Erythroblast (primary cell): ENCODE measurements around the gene CNTNAP5.
"Not testable (repeated sequence)": the region's sequence is repeated elsewhere in the genome, so short reads cannot be mapped to it uniquely, and the experiment has no call there.

Experiments used
- DNase-seq, 2 experiments: peaks; one replicate each; lab custom pipeline; 2025; lab: John Stamatoyannopoulos, UW
- GATA1 ChIP-seq: IDR thresholded peaks from 2 replicates; pipeline ENCODE4 v1.6.1; 2011; ENCODE audit warnings: low read depth, mild to moderate bottlenecking, control low read depth, low read length, moderate library complexity
- POLR2A ChIP-seq: IDR thresholded peaks from 2 replicates; pipeline ENCODE4 v1.6.1; 2011; ENCODE audit warnings: mild to moderate bottlenecking, low read length

The CNTNAP5 gene

DNA sequence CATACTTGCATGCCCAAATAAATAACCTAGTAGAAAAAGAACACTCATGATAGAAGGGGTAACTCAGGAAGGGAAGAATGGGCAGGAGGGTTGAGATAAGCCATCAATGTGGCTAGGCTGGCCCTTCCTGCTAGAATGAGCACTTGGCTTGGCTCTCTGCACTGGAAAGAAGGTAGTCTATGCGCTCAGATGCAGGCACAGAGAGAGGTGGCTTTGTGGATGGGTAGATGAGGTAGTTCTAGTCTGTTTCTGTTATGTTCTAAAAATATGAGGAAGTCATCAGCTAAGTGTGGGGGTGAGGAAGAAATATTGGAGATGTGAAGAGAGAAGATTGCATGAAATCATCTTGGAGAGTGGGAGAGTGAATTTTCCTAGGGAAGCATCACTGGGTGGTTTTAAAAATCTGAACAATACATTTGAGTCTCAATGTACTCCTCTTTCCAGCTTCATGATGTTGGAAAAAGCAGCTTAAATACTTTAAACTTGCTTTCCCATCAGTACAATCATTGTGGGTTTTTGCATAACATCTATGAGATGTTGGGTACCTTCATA is 357.1 kb downstream of the CNTNAP5 start:
- TF ChIP-seq GATA1 = no peak
- TF ChIP-seq POLR2A = no peak
- DNase-seq = no peak

DNA sequence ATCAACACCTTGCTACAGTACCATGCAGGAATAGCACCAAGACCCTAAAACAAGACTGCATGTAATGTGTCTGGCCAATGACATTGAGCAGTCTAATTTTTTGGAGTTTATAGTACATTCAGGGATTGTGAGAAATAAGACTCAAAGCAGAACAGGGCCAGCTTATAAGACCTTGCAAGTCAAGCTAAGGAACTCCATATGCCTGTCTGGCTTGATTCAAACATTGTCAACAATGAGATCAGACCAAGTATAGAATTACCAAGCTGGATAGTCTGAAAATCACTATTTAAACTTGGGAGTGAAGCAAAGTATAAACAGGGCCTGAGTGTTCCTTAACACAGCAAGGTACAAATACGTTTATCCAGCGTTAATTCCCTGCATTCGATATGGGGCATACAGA is 370.9 kb downstream of the CNTNAP5 start:
- TF ChIP-seq GATA1 (no peak), POLR2A (no peak)

DNA sequence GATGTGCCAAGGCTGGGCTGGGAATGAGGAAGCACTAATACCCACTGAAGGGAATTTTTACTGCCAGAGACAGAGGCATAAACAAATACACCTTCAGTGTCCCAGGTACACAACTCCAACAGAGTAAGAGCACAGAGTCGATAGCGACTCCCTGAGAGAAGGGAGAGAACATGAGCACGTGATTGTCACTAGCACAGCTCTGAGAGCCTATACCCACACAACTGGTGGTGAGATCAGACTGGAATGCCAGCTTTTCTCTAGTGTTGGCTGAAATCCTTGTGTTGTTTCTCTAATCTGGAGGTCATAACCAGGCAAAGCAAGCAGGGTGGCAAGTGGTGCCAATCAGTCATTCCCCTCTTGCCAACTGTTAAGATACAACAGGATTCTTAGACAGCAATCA is 377.2 kb downstream of the CNTNAP5 start:
- no peak for TF ChIP-seq GATA1
- TF ChIP-seq POLR2A = no peak
- DNase-seq = no peak

More for the DNA sequence above, 370.9 kb downstream of the CNTNAP5 start:
- DNase-seq = no peak

DNA sequence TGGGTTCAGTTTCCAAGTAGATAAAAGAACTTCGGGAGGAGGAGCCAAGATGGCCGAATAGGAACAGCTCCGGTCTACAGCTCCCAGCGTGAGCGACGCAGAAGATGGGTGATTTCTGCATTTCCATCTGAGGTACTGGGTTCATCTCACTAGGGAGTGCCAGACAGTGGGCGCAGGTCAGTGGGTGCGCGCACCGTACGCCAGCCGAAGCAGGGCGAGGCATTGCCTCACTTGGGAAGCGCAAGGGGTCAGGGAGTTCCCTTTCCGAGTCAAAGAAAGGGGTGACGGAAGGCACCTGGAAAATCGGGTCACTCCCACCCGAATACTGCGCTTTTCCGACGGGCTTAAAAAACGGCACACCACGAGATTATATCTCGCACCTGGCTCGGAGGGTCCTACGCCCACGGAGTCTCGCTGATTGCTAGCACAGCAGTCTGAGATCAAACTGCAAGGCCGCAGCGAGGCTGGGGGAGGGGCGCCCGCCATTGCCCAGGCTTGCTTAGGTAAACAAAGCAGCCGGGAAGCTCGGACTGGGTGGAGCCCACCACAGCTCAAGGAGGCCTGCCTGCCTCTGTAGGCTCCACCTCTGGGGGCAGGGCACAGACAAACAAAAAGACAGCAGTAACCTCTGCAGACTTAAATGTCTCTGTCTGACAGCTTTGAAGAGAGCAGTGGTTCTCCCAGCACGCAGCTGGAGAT is 382.9 kb downstream of the CNTNAP5 start:
- DNase-seq = not testable (repeated sequence)

DNA sequence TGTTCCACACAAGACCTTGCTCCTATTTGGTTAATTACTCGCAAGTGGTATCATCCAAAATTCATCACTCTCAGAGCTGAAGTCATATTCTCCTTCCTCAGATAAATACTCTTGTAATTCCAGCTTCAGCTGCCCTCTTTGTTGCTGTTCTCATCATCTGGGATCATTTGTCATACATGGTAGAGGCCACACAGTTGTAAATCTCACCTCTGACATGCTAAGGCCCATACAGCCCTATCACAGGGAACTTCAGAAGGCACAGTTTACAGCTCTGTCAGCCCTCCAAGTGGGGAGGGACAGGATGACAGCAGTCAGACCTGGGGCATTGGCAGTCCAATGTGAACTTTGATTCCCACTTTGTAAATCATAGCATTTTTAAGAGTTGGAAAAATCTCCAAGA is 399.0 kb downstream of the CNTNAP5 start:
- TF ChIP-seq POLR2A = no peak
- no peak for TF ChIP-seq GATA1
- no peak for DNase-seq

DNA sequence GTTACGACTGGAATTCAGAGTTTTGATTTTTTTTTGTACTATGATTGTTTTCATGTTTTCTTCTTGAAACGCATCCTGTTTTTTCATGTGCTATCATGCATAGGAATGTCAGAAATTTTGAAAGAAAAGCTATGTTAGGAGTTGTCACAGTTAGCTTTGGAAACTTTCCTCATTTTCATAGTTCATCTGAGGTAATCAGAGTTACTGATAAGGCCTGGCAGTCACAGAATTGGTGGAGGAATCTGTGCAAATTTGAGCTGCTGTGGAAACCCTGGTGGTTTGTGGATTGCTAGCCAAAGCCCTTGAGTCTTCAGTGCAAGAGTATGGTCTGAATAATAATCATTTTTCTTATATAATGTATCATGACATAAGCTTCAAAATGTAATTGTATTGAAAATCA is 401.0 kb downstream of the CNTNAP5 start:
- TF ChIP-seq POLR2A = no peak
- TF ChIP-seq GATA1 = no peak
- no peak for DNase-seq

DNA sequence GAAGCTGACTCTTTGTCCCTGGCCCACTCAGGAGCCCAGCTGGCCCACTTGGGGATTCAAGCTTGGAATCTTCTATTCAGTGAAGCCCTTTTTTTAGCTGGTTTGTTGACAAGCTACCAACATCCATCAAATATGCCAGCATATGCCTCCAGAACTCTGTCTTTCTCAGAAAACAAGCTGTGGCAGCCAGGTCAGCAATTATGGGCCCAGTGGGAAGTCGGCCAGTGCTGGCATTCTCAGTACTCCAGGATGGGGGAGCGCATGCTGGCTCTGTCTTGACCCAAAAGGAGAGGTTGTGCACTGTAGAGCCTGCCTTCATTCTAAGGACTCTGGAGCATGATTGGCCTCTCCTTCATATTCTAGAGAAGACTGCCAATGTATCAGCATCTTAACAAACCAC is 401.5 kb downstream of the CNTNAP5 start:
- TF ChIP-seq POLR2A (no peak), GATA1 (no peak)

DNA sequence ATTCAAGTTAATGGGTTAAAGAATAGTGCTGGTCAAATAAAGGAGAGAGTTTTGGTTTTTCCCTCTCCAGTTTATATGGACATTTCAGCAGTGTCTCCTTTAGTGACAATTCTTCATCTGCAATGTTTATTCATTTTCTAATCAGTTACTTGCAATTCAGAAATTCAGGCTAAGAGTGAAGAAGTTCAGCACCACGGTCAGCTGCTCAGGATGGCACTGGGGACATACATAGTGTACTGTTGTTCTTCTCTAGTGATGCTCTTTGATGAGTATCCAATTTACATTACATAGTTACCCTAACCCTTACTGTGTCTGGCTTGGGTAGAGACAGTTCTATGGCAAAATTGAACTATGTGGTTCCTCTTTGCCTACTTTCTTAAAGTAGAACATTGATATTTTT is 412.7 kb downstream of the CNTNAP5 start:
- no peak for TF ChIP-seq POLR2A
- TF ChIP-seq GATA1 = no peak
- no peak for DNase-seq

More for the DNA sequence above, 401.5 kb downstream of the CNTNAP5 start:
- DNase-seq = no peak

DNA sequence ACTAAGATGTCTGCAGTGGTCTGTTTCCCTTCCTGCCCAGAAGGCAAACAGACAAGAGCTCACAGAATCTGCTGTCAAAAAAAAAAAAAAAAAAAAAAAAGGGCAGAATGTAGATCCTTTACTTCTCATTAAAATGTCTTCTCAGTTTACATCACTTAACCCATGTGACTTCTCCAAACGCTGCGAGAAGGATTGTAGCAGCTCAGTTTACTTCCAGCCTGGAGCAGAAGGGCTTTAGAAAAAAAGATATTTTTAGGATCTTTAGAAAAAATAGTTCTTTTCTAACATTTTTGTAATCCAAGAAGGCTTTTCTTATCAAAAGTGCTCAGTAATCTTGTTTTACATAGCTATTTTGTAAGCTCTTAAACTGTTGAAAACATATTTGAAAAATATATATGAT is 425.4 kb downstream of the CNTNAP5 start:
- DNase-seq = no peak
- TF ChIP-seq GATA1 = no peak

DNA sequence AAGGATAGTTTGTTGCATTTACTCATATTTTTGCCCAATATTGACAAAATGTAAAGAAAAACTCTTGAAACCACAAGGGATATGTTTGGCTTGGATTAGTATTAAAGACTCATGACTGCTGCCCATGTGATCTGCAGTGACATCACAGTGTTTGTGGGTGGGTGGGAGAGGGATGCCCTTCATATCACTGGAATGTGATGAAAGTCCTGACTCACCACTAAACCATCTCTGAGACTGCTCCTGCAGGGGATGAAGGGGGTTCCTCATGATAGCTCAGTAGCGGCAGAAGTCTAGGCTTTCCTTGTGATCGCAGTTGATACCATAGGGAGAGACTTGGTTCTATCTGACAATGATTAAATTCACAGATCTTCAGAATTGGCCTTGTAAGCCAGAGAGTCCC is 451.2 kb downstream of the CNTNAP5 start:
- no peak for DNase-seq
- no peak for TF ChIP-seq POLR2A
- no peak for TF ChIP-seq GATA1

DNA sequence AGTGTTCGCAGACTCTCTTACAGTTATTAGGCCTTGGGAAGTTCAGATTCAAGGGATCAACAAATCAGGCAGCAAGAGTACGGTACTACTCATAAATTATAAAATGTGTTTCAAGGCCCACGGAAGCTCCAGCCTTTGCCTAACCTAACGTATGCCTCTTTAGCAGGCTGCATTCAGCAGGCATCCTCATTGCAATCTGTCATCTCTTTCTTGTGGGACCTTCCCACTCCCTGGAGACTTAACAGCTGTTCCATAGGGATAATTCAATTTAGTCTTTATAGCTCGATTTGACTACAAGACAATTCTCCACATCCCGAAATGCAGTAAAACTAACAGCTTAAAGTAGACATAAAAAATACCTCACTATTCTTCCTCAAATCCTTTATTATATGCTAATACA is 453.7 kb downstream of the CNTNAP5 start:
- no peak for DNase-seq
- TF ChIP-seq GATA1 = no peak
- no peak for TF ChIP-seq POLR2A

DNA sequence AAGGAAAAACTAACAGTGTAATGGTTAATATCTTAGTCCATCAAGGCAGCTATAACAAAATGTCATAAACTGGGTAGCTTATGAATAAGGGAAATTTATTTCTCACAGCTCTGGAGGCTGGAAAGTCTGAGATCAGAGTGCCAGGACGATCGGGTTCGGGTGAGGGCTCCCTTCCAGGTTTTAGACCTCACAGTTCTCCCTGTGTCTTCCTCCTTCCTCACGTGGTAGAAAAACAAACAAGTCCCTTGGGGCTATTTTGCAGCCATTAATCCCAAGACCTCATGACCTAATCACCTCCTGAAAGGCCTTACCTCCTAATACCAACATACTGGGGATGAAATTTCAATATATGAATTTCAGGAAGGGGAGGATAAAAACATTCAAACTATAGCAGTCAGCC is 455.9 kb downstream of the CNTNAP5 start:
- TF ChIP-seq POLR2A = no peak
- TF ChIP-seq GATA1 = no peak
- no peak for DNase-seq

DNA sequence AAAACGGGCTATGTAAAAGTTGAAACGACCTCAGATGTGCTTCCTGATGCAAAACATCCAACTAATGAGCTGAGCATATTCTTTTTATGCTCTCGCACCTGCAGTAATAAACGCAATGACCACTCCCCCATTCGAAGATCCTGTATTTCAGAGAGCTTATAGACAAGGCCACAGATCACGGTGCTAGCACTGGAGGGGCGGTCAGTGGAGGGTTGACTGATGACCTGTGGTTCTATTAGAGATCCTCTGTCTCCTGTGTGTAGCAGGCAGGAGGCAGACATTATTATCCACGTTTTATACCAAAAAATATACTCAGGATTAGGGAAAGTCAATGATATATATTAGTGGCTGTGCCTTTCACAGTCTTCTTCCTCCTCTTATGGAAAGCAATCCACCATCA is 457.0 kb downstream of the CNTNAP5 start:
- DNase-seq = no peak
- no peak for TF ChIP-seq POLR2A
- TF ChIP-seq GATA1 = no peak

DNA sequence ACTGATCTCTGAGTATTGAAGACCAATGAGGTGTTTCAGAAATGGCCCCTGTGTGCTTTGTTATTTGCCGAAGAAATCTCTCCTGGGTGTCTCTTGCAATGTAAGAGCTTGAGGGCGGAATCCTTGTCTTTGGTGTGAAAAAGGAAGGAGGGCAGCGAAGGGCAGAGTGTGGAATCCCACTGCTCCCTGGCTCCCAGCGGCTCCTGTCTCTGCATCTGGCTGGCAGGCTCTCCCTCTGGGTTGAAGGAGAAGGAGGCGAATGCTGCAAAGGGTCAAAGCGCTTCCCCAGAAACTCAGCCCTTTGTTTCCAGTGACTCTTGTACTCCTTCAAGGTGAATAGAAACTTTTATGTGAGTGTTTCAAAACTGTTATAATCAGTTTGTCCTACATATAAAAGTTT is 457.5 kb downstream of the CNTNAP5 start:
- DNase-seq = no peak
- TF ChIP-seq GATA1 (no peak), POLR2A (no peak)

DNA sequence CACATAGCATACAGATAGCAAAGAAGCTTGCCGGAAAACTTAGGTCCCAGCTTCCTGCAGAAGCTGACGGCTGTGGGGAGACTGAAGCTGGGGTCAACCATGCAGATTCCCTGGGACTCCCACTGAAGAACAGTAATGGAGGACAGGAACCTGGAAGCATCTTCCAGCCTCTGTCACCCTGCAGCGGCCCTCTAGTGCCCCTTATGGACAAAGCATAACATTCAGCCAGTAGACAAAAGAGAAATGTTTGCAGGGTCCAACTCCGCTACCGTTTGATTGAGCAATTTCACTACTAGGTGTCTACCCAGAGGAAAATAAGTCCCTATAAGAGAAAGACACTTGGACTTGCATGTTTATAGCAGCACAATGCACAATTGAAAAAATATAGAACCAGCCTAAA is 460.6 kb downstream of the CNTNAP5 start:
- TF ChIP-seq POLR2A = no peak
- no peak for TF ChIP-seq GATA1
- DNase-seq = no peak

DNA sequence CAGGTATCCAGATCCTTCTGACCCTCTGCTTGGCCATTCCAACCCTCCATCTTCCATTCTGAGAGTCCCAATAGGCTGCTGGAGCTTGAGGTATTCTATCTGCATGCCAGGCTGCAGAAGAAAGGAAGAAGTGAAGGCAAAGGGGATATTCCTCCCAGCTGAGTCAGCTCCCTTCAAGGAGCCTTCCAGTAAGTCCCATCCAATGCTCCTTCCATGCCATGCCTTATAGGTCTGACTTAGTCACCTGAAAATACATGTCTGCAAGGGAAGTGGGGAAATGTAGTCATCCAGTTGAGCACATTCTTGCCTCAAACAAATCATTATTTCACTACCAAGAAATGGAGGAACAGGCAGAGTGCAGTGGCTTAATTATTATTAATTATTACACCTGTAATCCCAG is 464.6 kb downstream of the CNTNAP5 start:
- no peak for DNase-seq
- TF ChIP-seq POLR2A = no peak
